Neutrophil (primary cell): ENCODE data around the gene PLIN4.

Source experiments
- H3K27ac ChIP-seq: fragments of 200-600 bp; sonication (generic); 2 replicates; pipeline ENCODE4 v1.5.1; 2016; ENCODE audit warnings: mild to moderate bottlenecking, moderate library complexity
- H3K27me3 ChIP-seq: fragments of 200-600 bp; sonication (generic); 2 replicates; pipeline ENCODE4 v1.6.0; 2016; ENCODE audit warnings: mild to moderate bottlenecking
- H3K36me3 ChIP-seq: fragments of 200-600 bp; sonication (generic); 2 replicates; pipeline ENCODE4 v1.5.1; 2017
- H3K4me1 ChIP-seq, 2 experiments: fragments of 200-600 bp in 1 of 2; sonication (generic) in 1 of 2; 1 replicate in 1 of 2; 2 replicates in 1 of 2; pipeline versions ENCODE4 v1.5.1 to v1.6.1; 2013 to 2016; ENCODE audit warnings: low read depth in 1 of 2, low read length in 1 of 2, mild to moderate bottlenecking in 1 of 2, moderate library complexity in 1 of 2; ENCODE audit not compliant: control insufficient read depth in 1 of 2, insufficient read depth in 1 of 2
- H3K4me3 ChIP-seq, 2 experiments: fragments of 200-600 bp in 1 of 2; sonication (generic) in 1 of 2; 1 replicate in 1 of 2; 2 replicates in 1 of 2; pipeline ENCODE4 v1.5.1; 2013 to 2016; ENCODE audit warnings: low read depth in 1 of 2, low read length in 1 of 2, mild to moderate bottlenecking in 1 of 2, moderate library complexity in 1 of 2
- H3K9me3 ChIP-seq: fragments of 200-600 bp; sonication (generic); 2 replicates; pipeline ENCODE4 v1.5.1; 2016
- TF ChIP-seq, protein P1 (sequence below): fragments of 200-600 bp; sonication (generic); IDR thresholded peaks from 2 replicates; pipeline ENCODE4 v1.5.1; 2016; ENCODE audit warnings: antibody characterized with exemption

PLIN4 gene

GRCh38 chr19:4456843-4457653 lies 61.2 kb downstream of the PLIN4 start:
- Histone ChIP-seq H3K27me3 (no peaks in the 10 kb centered on the region), H3K27ac (peak overlapping the region; percentile 86)
- TF ChIP-seq, protein P1, sequence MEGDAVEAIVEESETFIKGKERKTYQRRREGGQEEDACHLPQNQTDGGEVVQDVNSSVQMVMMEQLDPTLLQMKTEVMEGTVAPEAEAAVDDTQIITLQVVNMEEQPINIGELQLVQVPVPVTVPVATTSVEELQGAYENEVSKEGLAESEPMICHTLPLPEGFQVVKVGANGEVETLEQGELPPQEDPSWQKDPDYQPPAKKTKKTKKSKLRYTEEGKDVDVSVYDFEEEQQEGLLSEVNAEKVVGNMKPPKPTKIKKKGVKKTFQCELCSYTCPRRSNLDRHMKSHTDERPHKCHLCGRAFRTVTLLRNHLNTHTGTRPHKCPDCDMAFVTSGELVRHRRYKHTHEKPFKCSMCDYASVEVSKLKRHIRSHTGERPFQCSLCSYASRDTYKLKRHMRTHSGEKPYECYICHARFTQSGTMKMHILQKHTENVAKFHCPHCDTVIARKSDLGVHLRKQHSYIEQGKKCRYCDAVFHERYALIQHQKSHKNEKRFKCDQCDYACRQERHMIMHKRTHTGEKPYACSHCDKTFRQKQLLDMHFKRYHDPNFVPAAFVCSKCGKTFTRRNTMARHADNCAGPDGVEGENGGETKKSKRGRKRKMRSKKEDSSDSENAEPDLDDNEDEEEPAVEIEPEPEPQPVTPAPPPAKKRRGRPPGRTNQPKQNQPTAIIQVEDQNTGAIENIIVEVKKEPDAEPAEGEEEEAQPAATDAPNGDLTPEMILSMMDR, result no peak

DNA sequence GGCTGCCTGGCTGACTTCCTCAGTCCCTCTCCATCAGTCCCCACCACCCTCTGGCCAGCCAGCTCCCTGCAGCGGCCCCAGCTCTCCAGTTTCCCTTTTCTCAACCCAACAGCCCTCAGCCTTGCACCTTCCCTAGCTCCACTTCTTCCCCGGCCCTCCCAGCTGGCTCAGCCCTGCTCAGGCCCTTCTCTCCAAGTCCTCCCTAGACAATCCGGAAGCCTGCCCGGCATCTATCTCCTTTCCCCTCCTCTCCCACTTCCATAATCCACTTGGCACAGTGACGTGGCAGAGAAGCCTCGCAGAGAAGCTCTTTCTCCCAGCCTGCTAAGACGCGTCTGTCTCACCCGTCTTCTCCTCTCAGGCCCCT lies 61.8 kb downstream of the PLIN4 start:
- Histone ChIP-seq H3K27me3 (no peaks in the 10 kb centered on the region), H3K36me3 (peaks cover 34% of the 10 kb centered on the region), H3K9me3 (no peaks in the 10 kb centered on the region), H3K4me1 (peaks cover 12 to 18% of the 10 kb centered on the region in 2 experiments), H3K4me3 (peak overlapping the region; percentile 57 to 80), H3K27ac (peak overlapping the region; percentile 86)
- TF ChIP-seq, protein P1, result no peak

More at GRCh38 chr19:4456843-4457653, 61.2 kb downstream of the PLIN4 start:
- H3K36me3 ChIP-seq, result peaks cover 28% of the 10 kb centered on the region
- peak overlapping the region; percentile 57 to 80 for H3K4me3 ChIP-seq
- peaks cover 12 to 18% of the 10 kb centered on the region in 2 experiments for H3K4me1 ChIP-seq
- H3K9me3 ChIP-seq, result no peaks in the 10 kb centered on the region

- peaks cover 12 to 18% of the 10 kb centered on the region in 2 experiments for H3K4me1 ChIP-seq
- peak overlapping the region; percentile 57 to 80 for H3K4me3 ChIP-seq
- peak overlapping the region; percentile 86 for H3K27ac ChIP-seq
- H3K9me3 ChIP-seq, result no peaks in the 10 kb centered on the region
- no peaks in the 10 kb centered on the region for H3K27me3 ChIP-seq
- peaks cover 40% of the 10 kb centered on the region for H3K36me3 ChIP-seq
- TF ChIP-seq, protein P1, result no peak
Observed at GRCh38 chr19:4455719-4456475, 62.4 kb downstream of the PLIN4 start.

DNA sequence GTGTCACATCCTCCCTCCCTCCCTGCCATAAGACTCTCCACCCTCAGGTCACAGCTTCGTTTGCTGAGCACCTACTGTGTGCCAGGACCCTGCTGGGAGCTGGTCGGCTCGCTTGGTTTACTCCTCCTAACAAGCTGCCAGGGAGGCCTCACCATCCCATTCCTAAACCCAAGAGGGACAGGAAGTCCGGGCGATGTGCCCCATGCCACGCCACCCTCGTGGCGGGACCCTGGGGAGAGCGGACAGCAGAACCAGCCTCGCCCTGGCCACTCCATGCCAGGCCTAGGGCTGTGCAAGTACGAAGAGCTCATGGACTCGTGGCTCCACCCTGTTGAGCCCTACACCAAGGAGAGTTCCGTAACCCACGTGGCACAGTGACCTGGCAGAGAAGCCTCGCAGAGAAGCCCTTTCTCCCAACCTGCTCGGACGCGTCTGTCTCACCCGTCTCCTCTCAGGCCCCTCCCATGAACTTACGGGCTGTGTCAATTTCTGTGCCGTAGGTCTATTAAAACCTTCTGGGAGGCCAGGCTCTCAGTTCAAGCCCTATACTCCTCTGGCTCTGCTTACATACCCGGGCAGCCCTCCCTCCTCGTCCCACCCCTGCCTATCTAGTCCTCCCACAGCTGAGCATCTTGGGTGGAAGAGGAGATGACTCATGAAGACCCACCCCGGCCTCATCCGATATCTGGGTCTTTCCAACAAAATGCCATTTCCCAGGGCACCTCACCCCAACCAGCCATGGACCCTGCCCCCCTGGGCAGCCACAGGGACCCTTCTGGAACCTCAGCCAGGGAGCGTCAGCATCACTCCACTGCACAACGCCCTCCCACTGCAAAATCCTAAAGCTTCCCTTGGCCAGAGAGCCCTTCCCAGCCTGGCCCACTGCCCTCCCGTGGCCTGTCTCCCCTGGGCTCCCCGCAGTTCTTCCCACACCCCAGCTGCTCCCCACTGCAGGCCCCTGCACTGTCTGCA lies 63.3 kb downstream of the PLIN4 start:
- no peaks in the 10 kb centered on the region for H3K9me3 ChIP-seq
- H3K36me3 ChIP-seq, result peaks cover 48% of the 10 kb centered on the region
- H3K4me1 ChIP-seq, result peaks cover 12 to 18% of the 10 kb centered on the region in 2 experiments
- no peak overlapping the region for H3K4me3 ChIP-seq
- H3K27ac ChIP-seq, result no peak overlapping the region
- no peaks in the 10 kb centered on the region for H3K27me3 ChIP-seq
- TF ChIP-seq, protein P1, result no peak
